Hematopoietic multipotent progenitor cell treated with erythropoietin and hydrocortisone succinate and interleukin-3 and kit ligand, for 6 days (in vitro differentiated cells): ENCODE results near the gene PIWIL4.
"Not testable (repeated sequence)": the region's sequence is repeated elsewhere in the genome, so short reads cannot be mapped to it uniquely, and the experiment has no call there.

ENCODE experiments used
- DNase-seq: peaks from one replicate; pipeline ENCODE4 v3.0.0-alpha.2; 2015

Gene PIWIL4

GRCh38 chr11:94549146-94549545 is 18.0 kb upstream of the PIWIL4 start:
- DNase-seq: peak; percentile 47

DNA sequence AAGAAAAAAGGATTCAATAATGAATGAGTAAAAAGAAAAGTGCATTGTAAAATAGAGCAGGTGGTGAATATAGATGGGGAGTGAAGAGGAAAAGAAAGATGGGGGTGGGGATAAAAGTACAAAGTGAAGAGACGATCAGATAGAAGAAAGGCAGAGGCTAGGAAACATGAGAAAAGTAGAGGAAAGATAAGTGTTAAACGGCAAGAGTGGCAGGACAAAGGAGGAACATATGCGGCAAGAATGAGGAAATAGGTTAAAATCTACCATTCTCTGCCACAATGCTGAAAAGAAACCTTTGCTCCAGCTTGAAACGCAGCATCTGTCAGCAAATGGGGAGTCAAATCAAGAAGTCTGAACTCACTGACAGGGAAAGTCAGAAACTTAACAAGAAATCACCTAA is 16.7 kb upstream of the PIWIL4 start:
- peak; percentile 37 for DNase-seq

GRCh38 chr11:94553938-94554337 is 13.2 kb upstream of the PIWIL4 start:
- peak; percentile 41 for DNase-seq

GRCh38 chr11:94555752-94556329 is 11.3 kb upstream of the PIWIL4 start:
- not testable (repeated sequence) for DNase-seq

DNA sequence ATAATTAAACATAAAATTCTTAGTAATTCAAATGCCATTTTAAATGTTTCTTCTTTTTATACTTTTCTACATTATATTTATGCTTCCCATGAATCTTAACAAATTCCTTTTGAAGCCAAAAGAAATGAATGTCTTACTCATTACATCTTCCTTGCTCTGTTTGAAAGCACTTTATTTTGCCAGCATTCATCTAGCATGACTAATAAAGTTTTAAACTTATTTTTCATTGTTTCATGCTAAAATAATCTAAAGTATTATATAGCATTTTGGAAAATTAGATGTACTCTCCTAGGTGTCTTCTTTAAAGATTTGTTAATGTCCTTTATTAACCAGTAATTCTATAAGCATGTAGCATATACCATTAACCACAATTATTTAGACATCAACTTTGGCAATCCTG is 9.7 kb upstream of the PIWIL4 start:
- DNase-seq: no peak

DNA sequence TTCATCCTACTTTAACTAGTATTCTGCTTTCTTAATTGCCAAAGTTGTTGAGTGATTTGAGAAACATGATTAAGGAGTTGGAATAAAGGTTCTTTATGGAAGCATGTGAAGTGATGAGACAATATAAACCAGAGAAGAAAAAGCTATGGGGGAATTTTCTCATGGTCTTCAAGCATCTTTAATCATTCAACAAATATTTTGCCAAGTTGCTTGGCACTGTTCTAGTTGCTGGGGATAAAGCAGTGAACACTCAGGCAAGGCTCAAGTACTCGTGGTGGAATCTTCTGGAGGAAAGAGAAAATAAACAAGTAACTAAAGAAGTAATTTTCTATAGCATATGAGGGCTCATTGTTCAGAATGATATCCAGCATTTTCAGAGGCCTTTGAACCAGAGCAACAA is 9.2 kb upstream of the PIWIL4 start:
- no peak for DNase-seq

GRCh38 chr11:94558468-94558867 is 8.7 kb upstream of the PIWIL4 start:
- DNase-seq: peak; percentile 71

DNA sequence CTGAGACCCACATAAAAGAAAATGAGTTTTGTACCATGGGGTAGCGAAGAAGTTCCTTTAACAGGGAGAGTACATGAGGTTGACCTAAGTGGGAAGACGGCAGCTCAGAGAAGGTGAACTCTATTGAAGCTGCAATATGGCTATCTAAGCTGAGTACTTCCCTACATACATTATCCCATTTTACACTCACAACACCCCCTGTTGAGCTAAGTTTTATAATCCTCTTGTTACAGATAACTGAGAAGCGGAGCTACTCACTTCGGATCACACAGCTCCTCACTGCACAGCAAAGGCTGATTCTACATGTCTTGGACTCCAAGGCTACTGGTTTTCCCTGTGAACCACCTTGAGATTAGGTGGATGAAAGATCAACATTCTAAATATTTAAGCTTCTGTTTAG is 8.2 kb upstream of the PIWIL4 start:
- no peak for DNase-seq

- no peak for DNase-seq
Measured at GRCh38 chr11:94559361-94559760, 7.8 kb upstream of the PIWIL4 start.

- no peak for DNase-seq
Measured at GRCh38 chr11:94560834-94561233, 6.3 kb upstream of the PIWIL4 start.

GRCh38 chr11:94563176-94563847 is 3.9 kb upstream of the PIWIL4 start:
- DNase-seq: no peak

DNA sequence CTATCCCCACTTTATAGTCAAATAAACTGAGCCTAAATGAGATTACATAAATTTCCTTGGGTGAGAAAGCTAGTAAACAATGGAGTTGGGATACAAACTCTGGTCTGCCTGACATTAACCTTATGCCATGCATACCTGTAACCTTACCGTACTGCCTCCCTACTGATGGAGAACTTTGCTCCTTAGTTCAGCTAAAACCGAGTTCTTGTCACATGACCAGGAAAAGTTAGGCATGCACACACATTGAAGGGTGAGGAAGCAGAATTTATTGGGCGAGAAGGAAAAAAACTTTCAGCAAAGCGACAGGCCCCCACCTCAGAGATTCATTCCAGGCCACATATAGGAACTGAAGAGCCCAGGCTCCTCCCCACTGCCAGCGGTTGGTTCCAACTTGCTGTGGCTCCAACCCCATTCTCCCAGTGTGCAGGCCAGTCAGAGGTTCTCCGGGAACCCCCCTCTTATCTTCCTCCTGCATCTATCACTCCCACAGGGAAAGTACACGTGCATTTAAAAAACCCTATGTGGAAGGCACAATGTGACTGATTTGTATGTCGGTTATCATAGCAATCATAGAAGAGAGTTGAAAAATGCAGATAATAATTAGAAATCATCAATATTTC is 3.2 kb upstream of the PIWIL4 start:
- DNase-seq: no peak

DNA sequence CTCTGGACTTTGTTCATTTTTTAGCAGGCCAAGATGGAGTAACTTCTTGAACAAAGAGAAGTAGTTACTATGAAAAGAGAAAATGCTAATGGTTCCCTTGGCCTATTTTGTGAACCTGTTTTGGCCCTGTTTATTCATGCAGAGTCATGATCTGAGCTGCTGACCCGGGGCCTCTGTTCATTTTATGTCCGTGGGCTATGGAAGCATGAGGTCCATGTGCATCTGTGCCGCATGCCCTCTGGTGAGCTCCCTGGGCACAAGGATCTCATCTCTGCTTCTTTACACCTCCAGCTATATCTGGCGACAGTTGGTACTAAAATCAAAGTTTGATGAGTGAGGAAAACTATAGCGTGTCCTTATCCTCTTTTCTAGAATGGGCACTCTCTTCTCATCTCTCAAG is 1.0 kb downstream of the PIWIL4 start:
- DNase-seq: no peak

DNA sequence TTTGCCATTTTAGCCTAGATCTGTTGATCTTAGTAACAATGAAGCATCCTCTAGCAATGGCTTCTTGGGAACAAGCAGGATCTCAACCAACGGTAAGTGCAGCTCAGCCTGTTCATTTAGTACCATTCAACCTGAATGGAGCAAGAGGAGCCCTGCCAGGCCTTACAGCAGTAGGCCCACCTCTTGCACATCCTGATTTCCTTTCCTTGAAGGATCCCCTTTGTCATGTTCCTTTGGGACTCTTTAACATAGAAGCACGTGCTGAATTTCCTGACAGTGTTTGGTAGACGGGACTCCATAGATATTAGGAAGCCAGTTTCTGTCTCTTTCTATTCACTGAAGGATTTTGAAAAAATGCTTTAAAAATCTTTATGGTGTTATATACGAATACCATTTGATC is 1.5 kb downstream of the PIWIL4 start:
- no peak for DNase-seq

GRCh38 chr11:94572975-94573374 is 5.8 kb downstream of the PIWIL4 start:
- DNase-seq: peak; percentile 19

- DNase-seq: peak; percentile 62
Measured at GRCh38 chr11:94574193-94574961, 7.2 kb downstream of the PIWIL4 start.

DNA sequence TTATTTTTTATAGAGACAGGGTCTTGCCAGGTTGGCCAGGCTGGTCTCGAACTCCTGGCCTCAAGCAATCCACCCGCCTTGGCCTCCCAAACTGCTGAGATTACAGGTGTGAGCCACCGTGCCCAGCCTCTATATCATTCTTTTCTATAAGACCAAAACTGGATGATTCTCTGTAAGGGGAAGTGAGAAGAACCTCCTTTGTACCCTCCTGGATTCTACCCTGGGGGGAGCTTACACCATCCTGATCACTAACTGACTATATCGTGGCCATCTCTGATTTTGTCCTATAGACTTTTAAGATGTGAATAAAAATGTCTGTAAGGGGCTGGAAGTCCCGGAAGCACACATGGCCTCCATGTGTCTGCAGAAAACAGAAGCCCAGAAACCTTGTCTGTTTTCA is 9.1 kb downstream of the PIWIL4 start:
- no peak for DNase-seq

DNA sequence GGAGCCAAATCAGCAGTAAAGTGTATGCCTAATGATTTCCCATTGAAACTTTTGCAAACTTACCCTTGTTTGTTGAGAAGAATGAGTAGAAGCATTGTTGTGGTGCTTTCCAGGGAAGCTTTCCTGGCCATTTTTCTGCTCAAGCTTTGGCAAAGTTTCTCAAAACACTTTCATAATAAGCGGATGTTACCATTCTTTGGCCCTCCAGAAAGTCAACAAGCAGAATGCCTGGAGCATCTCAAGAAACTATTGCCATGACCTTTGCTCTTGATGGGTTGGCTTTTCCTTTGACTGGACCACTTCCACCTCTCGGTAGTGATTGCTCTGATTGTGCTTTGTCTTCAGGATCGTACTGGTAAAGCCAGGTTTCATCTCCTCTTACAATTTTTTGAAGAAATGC is 10.7 kb downstream of the PIWIL4 start:
- DNase-seq: no peak

DNA sequence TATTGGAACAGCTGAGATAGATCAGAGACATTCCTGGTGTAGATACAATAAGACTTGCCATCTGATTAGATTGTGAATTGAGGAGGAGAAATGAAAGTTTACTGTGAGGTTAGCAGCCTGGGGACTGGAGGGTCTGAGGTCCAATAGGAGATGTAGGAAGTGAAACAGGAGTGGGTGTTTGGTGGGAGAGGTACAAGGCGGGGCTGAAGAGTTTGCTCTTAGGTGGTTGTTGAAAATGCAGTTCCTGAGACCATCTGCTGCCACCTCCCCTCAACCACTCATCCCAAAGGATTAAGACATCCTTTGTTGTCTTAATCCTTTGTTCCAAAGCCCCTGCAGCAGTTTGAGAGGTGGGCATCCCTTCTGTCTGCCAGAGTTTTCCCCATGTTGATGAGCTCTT is 14.8 kb downstream of the PIWIL4 start:
- no peak for DNase-seq

GRCh38 chr11:94583213-94583865 is 16.2 kb downstream of the PIWIL4 start:
- DNase-seq: peak; percentile 13

DNA sequence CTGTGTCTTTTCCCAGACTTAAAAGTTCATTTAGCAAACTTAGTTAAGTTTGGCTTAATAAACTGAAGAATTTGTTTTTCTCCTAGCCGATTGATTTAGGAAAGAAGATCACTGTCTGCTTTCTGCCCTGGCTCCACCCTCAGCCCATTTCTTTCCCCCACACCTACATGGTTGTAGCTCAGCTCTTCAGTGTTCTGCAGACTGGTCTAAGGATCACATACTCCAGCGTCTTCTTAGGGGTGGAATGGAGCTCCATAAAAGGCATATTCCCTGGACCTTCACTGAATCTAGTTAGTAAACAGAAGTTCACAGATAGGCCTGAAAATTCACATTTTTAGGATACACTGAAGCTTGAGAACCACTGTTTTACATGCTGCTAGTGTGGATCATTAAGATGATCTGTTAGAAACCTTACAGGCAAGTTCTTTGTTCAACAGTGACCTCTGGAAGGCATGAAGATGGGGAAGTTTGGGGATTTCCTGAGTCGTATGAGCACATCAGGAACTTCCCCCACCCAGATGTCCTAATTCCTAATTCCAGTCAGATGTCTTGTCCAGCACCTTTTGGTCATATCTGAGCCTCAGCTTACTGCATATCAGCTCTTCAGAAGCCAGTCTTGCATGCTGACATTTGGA is 16.8 kb downstream of the PIWIL4 start:
- DNase-seq: no peak

- DNase-seq: peak; percentile 34
Measured at GRCh38 chr11:94584978-94585377, 17.8 kb downstream of the PIWIL4 start.

- no peak for DNase-seq
Measured at GRCh38 chr11:94585399-94585798, 18.2 kb downstream of the PIWIL4 start.
